H1 (cell line): Measurements from ENCODE around the gene BMF. TPM values are rescaled to one million over a fixed set of nuclear protein-coding genes. Genes with fewer than 3 reads are reported as not detected.

Experiments
- CTCF ChIA-PET: fragments of 300-600 bp; sonication (Branson Sonifier 250); formaldehyde crosslinking; loops from one replicate; lab custom pipeline; 2021; ENCODE audit not compliant: partially characterized antibody; lab: Charles Lee
- POLR2A ChIA-PET: fragments of 300-600 bp; sonication (Branson Sonifier 250); formaldehyde crosslinking; loops from one replicate; lab custom pipeline; 2021; ENCODE audit warnings: inconsistent platforms; ENCODE audit not compliant: partially characterized antibody; lab: Charles Lee
- DNase-seq, 2 experiments: peaks; one replicate each; pipeline versions ENCODE4 v3.0.0 to v3.0.0-alpha.2; 2010 to 2022; ENCODE audit warnings: low spot score in 2 of 2, low read depth in 1 of 2, mixed read lengths in 1 of 2
- FAIRE-seq: peaks from 2 replicates; lab custom pipeline; 2011; peaks lifted over from hg19 to GRCh38; lab: Jason Lieb, UNC
- H2AFZ ChIP-seq: 2 replicates; pipeline ENCODE4 v1.8.1; 2012; ENCODE audit warnings: low read length, inconsistent platforms
- H2AK5ac ChIP-seq: 2 replicates; pipeline ENCODE4 v1.6.1; 2013; ENCODE audit warnings: low read depth, low read length
- H2BK120ac ChIP-seq: replicated peaks from 2 replicates; pipeline ENCODE3; 2013; ENCODE audit warnings: low read depth, low read length, inconsistent platforms
- H2BK12ac ChIP-seq: 2 replicates; pipeline ENCODE4 v1.6.1; 2013; ENCODE audit warnings: low read depth, low read length
- H2BK15ac ChIP-seq: 2 replicates; pipeline ENCODE4 v1.6.1; 2013; ENCODE audit warnings: low read length
- H2BK20ac ChIP-seq: 2 replicates; pipeline ENCODE4 v1.6.1; 2013; ENCODE audit warnings: low read length
- H2BK5ac ChIP-seq: 2 replicates; pipeline ENCODE4 v1.6.1; 2013; ENCODE audit warnings: low read depth, low read length
- H3K14ac ChIP-seq: 2 replicates; pipeline ENCODE4 v1.6.1; 2013; ENCODE audit warnings: inconsistent platforms; ENCODE audit not compliant: insufficient read length
- H3K18ac ChIP-seq: 2 replicates; pipeline ENCODE4 v1.6.1; 2013; ENCODE audit warnings: low read length; ENCODE audit errors: extremely low read depth
- H3K23ac ChIP-seq: 2 replicates; pipeline ENCODE4 v1.6.1; 2013; ENCODE audit warnings: inconsistent platforms; ENCODE audit not compliant: insufficient read length
- H3K23me2 ChIP-seq: 2 replicates; pipeline ENCODE4 v1.6.1; 2013; ENCODE audit warnings: low read depth, low read length
- H3K27ac ChIP-seq: 2 replicates; pipeline ENCODE4 v1.6.1; 2011; ENCODE audit warnings: low read depth, low read length, inconsistent platforms
- H3K27me3 ChIP-seq, 4 experiments: replicated peaks in 1 of 4; 1 replicate in 1 of 4; 2 replicates in 3 of 4; pipeline versions ENCODE4 v1.6.1 to v1.8.1; 2011 to 2013; ENCODE audit warnings: low read length in 3 of 4, mild to moderate bottlenecking in 3 of 4, inconsistent platforms in 2 of 4, mixed read lengths in 2 of 4, moderate library complexity in 1 of 4; ENCODE audit not compliant: control insufficient read depth in 3 of 4, insufficient read depth in 3 of 4; ENCODE audit errors: extremely low read depth in 1 of 4
- H3K36me3 ChIP-seq, 4 experiments: 2 replicates each; pipeline versions ENCODE4 v1.6.1 to v1.8.1; 2011 to 2013; ENCODE audit warnings: mild to moderate bottlenecking in 4 of 4, low read length in 3 of 4, moderate library complexity in 2 of 4, control low read depth in 1 of 4, inconsistent platforms in 1 of 4; ENCODE audit not compliant: insufficient read depth in 4 of 4, control insufficient read depth in 2 of 4
- H3K4ac ChIP-seq: replicated peaks from 2 replicates; pipeline ENCODE3; 2013; ENCODE audit warnings: low read length, low read depth, mixed read lengths, inconsistent platforms; ENCODE audit not compliant: insufficient read length
- H3K4me1 ChIP-seq, 4 experiments: replicated peaks in 1 of 4; 1 replicate in 1 of 4; 2 replicates in 3 of 4; pipeline versions ENCODE4 v1.6.1 to v1.8.1; 2011 to 2013; ENCODE audit warnings: low read length in 3 of 4, inconsistent platforms in 2 of 4, mixed read lengths in 1 of 4; ENCODE audit not compliant: insufficient read depth in 4 of 4, control insufficient read depth in 3 of 4
- H3K4me2 ChIP-seq, 2 experiments: 2 replicates each; pipeline versions ENCODE4 v1.6.1 to v1.8.1; 2011 to 2013; ENCODE audit warnings: low read depth in 2 of 2, low read length in 2 of 2, control low read depth in 1 of 2, inconsistent platforms in 1 of 2, mild to moderate bottlenecking in 1 of 2; ENCODE audit not compliant: insufficient read depth in 1 of 2
- H3K4me3 ChIP-seq, 4 experiments: fragments of 200-600, 300-600 bp in 1 of 4; sonication (generic), shearing (Covaris generic), sonication (Bioruptor Twin) in 1 of 4; 2 replicates each; pipeline versions ENCODE4 v1.5.1 to v1.8.1; 2011 to 2016; ENCODE audit warnings: low read length in 4 of 4, low read depth in 3 of 4, control low read depth in 2 of 4, inconsistent platforms in 2 of 4, mild to moderate bottlenecking in 2 of 4, mixed read lengths in 1 of 4, moderate library complexity in 1 of 4; ENCODE audit not compliant: insufficient read depth in 2 of 4; ENCODE audit errors: extremely low read depth in 1 of 4
- H3K56ac ChIP-seq: replicated peaks from 2 replicates; pipeline ENCODE3; 2013; ENCODE audit warnings: low read depth, mild to moderate bottlenecking, mixed read lengths, low read length, inconsistent platforms; ENCODE audit not compliant: insufficient read length
- H3K79me1 ChIP-seq: 2 replicates; pipeline ENCODE4 v1.6.1; 2013; ENCODE audit warnings: low read depth, low read length, control low read depth
- H3K79me2 ChIP-seq, 2 experiments: 2 replicates each; pipeline versions ENCODE4 v1.6.1 to v1.8.1; 2012 to 2013; ENCODE audit warnings: low read length in 2 of 2, mild to moderate bottlenecking in 2 of 2, inconsistent platforms in 1 of 2; ENCODE audit not compliant: insufficient read depth in 2 of 2, control insufficient read depth in 1 of 2
- H3K9ac ChIP-seq, 4 experiments: replicated peaks in 1 of 4; 1 replicate in 1 of 4; 2 replicates in 3 of 4; pipeline versions ENCODE4 v1.6.1 to v1.8.1; 2011 to 2013; ENCODE audit warnings: low read depth in 3 of 4, low read length in 3 of 4, control low read depth in 2 of 4, mild to moderate bottlenecking in 2 of 4, moderate library complexity in 2 of 4, inconsistent platforms in 1 of 4; ENCODE audit errors: extremely low read depth in 1 of 4
- H3K9me3 ChIP-seq, 2 experiments: 2 replicates each; pipeline versions ENCODE4 v1.6.1 to v1.8.1; 2012 to 2013; ENCODE audit warnings: mild to moderate bottlenecking in 2 of 2, moderate library complexity in 2 of 2, control low read depth in 1 of 2, inconsistent platforms in 1 of 2, low read depth in 1 of 2, low read length in 1 of 2, mixed read lengths in 1 of 2; ENCODE audit not compliant: insufficient read depth in 2 of 2
- H4K20me1 ChIP-seq, 2 experiments: replicated peaks in 1 of 2; 2 replicates each; pipeline versions ENCODE3 to v1.8.1; 2011 to 2013; ENCODE audit warnings: inconsistent platforms in 2 of 2, low read length in 2 of 2, mild to moderate bottlenecking in 1 of 2; ENCODE audit not compliant: insufficient read depth in 2 of 2, control insufficient read depth in 1 of 2
- H4K5ac ChIP-seq: 2 replicates; pipeline ENCODE4 v1.6.1; 2013; ENCODE audit warnings: low read length, low read depth, mixed read lengths, inconsistent platforms; ENCODE audit not compliant: insufficient read length
- H4K8ac ChIP-seq: 2 replicates; pipeline ENCODE4 v1.8.0; 2013; ENCODE audit warnings: mild to moderate bottlenecking, moderate library complexity, low read length, inconsistent platforms; ENCODE audit not compliant: insufficient read depth; ENCODE audit errors: extremely low read depth
- H4K91ac ChIP-seq: replicated peaks from 2 replicates; pipeline ENCODE3; 2013; ENCODE audit warnings: low read length, mixed read lengths, inconsistent platforms; ENCODE audit not compliant: insufficient read length
- WGBS, 2 experiments: shearing (Covaris generic) in 1 of 2; methylation state at CpG; one replicate each; pipeline versions ENCODE4 v1.1.6 to v1.1.7; 2013 to 2015; ENCODE audit warnings: low lambda C conversion rate in 2 of 2, mixed read lengths in 2 of 2, inconsistent platforms in 1 of 2, low coverage in 1 of 2, missing lambda C conversion rate in 1 of 2; ENCODE audit not compliant: insufficient replicate concordance in 2 of 2, insufficient coverage in 1 of 2, insufficient read length in 1 of 2; ENCODE audit errors: extremely low coverage in 1 of 2, missing lambda C conversion rate in 1 of 2; 5-methylcytosine and 5-hydroxymethylcytosine counted together
- polyA plus RNA-seq, 7 experiments: library from polyadenylated mRNA; depleted of rRNA in 3 of 7; stranded (reverse) in 5 of 7; unstranded in 2 of 7; fragments of >200 nt in 5 of 7; fragments of 200-250 nt in 2 of 7; gene quantifications; 1 replicate in 5 of 7; 2 replicates in 1 of 7; 4 replicates in 1 of 7; pipeline versions ENCODE4 v1.2.1 to v1.2.3, GENCODE V29; 2011 to 2013; ENCODE audit warnings: missing spikeins in 2 of 7, mixed read lengths in 2 of 7
- total RNA-seq: library from RNA; stranded (reverse); fragmentation: NEBNext Ultra II Directional; extraction: Animal tissue kit (Norgen Biotek cat#: 25700); gene quantifications from 2 replicates; pipeline ENCODE4 v1.2.1, GENCODE V29; 2021

The BMF gene
- total and polyA plus RNA-seq, 2 of the 8 experiments (the other 6 are each of a cell fraction or from before 2014, with no cell fraction given) = 21.2 to 24.2 TPM

DNA sequence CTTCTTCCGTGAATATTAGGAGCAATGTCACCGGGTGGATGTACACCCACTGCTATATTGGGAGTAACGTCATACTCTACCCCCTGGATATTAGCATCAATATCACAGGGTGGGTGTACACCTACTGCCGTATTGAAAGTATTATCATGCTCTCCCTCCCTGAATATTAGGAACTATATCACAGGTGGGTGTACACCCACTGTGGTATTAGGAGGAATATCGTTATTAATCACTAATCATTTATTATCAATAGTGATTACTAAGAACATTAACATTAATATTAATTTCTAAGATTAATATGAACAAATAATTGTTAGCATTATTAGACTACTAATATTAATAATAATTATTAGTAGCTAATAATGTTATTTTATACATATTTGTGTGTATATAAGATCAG is 21.4 kb upstream of the BMF start:
- no peak overlapping the region for H2BK120ac ChIP-seq

More for the DNA sequence above, 21.4 kb upstream of the BMF start:
- H2AK5ac ChIP-seq = peak overlapping the region; percentile 57; the same call in 1 of the 2 replicates
- peak overlapping the region; percentile 40; the same call in 1 of the 2 replicates for H2BK12ac ChIP-seq
- H3K56ac ChIP-seq = no peak overlapping the region
- no peaks in the 10 kb centered on the region for H3K79me2 ChIP-seq
- no peaks in the 10 kb centered on the region for H3K27me3 ChIP-seq
- H3K14ac ChIP-seq = no peak overlapping the region
- no peaks in the 10 kb centered on the region for H3K9me3 ChIP-seq
- H3K4ac ChIP-seq = no peak overlapping the region
- no peak overlapping the region for H3K9ac ChIP-seq
- DNase-seq (no peak), FAIRE-seq (no peak)
- H3K4me3 ChIP-seq = no peak overlapping the region
- H4K5ac ChIP-seq = no peak overlapping the region
- H3K27ac ChIP-seq = no peak overlapping the region
- H4K20me1 ChIP-seq = no peaks in the 10 kb centered on the region
- WGBS, 2 experiments = 92% methylated on average over 5 of the region's 5 CpGs; no CpG with 5 or more reads in 1 of the 2 experiments
- H3K4me1 ChIP-seq = peaks cover 3 to 6% (median 5%) of the 10 kb centered on the region in 4 experiments; a peak in 4 of 7 replicates
- no peaks in the 10 kb centered on the region for H3K36me3 ChIP-seq
- no peaks in the 10 kb centered on the region for H3K79me1 ChIP-seq
- ChIA-PET POLR2A (no interaction called here), CTCF (no interaction called here)
- no peak overlapping the region for H2BK20ac ChIP-seq
- no peak overlapping the region for H4K91ac ChIP-seq
- H2AFZ ChIP-seq = no peak overlapping the region
- H3K18ac ChIP-seq = no peak overlapping the region
- H2BK5ac ChIP-seq = no peak overlapping the region
- H3K23ac ChIP-seq = no peak overlapping the region
- H3K23me2 ChIP-seq = no peaks in the 10 kb centered on the region
- H2BK15ac ChIP-seq = no peak overlapping the region
- no peak overlapping the region for H3K4me2 ChIP-seq
- H4K8ac ChIP-seq = no peak overlapping the region
